CD4-positive, alpha-beta T cell treated with Interleukin-17A for 1 hour (primary cell): ENCODE results near the gene ERAS.

Experiments used
- DNase-seq: peaks from one replicate; pipeline ENCODE4 v3.0.0-alpha.2; 2020

The ERAS gene

GRCh38 chrX:48826135-48826875, at the start of gene ERAS:
TSS of gene ERAS (plus strand) at chrX:48826513. CDS start at chrX:48829124, 2,611 bp downstream.
- DNase-seq = no peak

GRCh38 chrX:48776818-48777439, 49.4 kb upstream of the ERAS start:
- no peak for DNase-seq

GRCh38 chrX:48779399-48779798, 46.9 kb upstream of the ERAS start:
- no peak for DNase-seq

- no peak for DNase-seq
Observed at GRCh38 chrX:48781705-48782104, 44.6 kb upstream of the ERAS start.

GRCh38 chrX:48782216-48782615, 44.1 kb upstream of the ERAS start:
- DNase-seq = no peak

GRCh38 chrX:48782795-48783194, 43.5 kb upstream of the ERAS start:
- DNase-seq = no peak

GRCh38 chrX:48784726-48785125, 41.6 kb upstream of the ERAS start:
- DNase-seq = no peak

GRCh38 chrX:48785186-48785539, 41.1 kb upstream of the ERAS start:
- no peak for DNase-seq

- DNase-seq = no peak
Observed at GRCh38 chrX:48785540-48786214, 40.6 kb upstream of the ERAS start.

GRCh38 chrX:48786341-48786800, 39.9 kb upstream of the ERAS start, which contains the start of gene GATA1:
TSS of gene GATA1 (plus strand) at chrX:48786590. CDS start at chrX:48791110, 4,520 bp downstream.
- no peak for DNase-seq

GRCh38 chrX:48786825-48787504, 39.3 kb upstream of the ERAS start:
- no peak for DNase-seq

- DNase-seq = no peak
Observed at GRCh38 chrX:48787505-48788443, 38.5 kb upstream of the ERAS start.

- DNase-seq = no peak
Observed at GRCh38 chrX:48789366-48790220, 36.7 kb upstream of the ERAS start.

GRCh38 chrX:48790477-48790876, 35.8 kb upstream of the ERAS start:
- no peak for DNase-seq

- no peak for DNase-seq
Observed at GRCh38 chrX:48791063-48791820, 35.1 kb upstream of the ERAS start.

- DNase-seq = no peak
Observed at GRCh38 chrX:48792219-48792618, 34.1 kb upstream of the ERAS start.

- DNase-seq = no peak
Observed at GRCh38 chrX:48793935-48794334, 32.4 kb upstream of the ERAS start.

- DNase-seq = no peak
Observed at GRCh38 chrX:48794340-48794910, 31.9 kb upstream of the ERAS start.

GRCh38 chrX:48794911-48795515, 31.3 kb upstream of the ERAS start:
- no peak for DNase-seq

GRCh38 chrX:48798318-48798717, 28.0 kb upstream of the ERAS start:
- DNase-seq = no peak
